Esophagus (tissue), 2 donors: Measurements from ENCODE around the gene SEC16A. TPM values are rescaled to one million over a fixed set of nuclear protein-coding genes. Genes with fewer than 3 reads are reported as not detected.

Experiments used
- H3K27ac ChIP-seq, 2 donors: one replicate each; pipeline ENCODE4 v1.5.1; 2013; ENCODE audit warnings: low read depth in 2 of 2, mild to moderate bottlenecking in 2 of 2, inconsistent platforms in 1 of 2, low read length in 1 of 2, moderate library complexity in 1 of 2
- H3K27me3 ChIP-seq, 2 donors: one replicate each; pipeline ENCODE4 v1.6.1; 2013; ENCODE audit warnings: low read length in 2 of 2, control low read depth in 1 of 2, mild to moderate bottlenecking in 1 of 2; ENCODE audit not compliant: insufficient read depth in 2 of 2, control insufficient read depth in 1 of 2
- H3K36me3 ChIP-seq, 2 donors: one replicate each; pipeline ENCODE4 v1.6.1; 2013; ENCODE audit warnings: low read length in 1 of 2; ENCODE audit not compliant: control insufficient read depth in 2 of 2, insufficient read depth in 2 of 2
- H3K4me1 ChIP-seq, 2 donors: one replicate each; pipeline ENCODE4 v1.6.1; 2013; ENCODE audit warnings: low read length in 1 of 2; ENCODE audit not compliant: control insufficient read depth in 2 of 2, insufficient read depth in 2 of 2
- H3K4me3 ChIP-seq, 2 donors: one replicate each; pipeline ENCODE4 v1.5.1; 2013; ENCODE audit warnings: low read length in 2 of 2, mild to moderate bottlenecking in 2 of 2, low read depth in 1 of 2, moderate library complexity in 1 of 2
- H3K9me3 ChIP-seq, 2 donors: one replicate each; pipeline ENCODE4 v1.6.1; 2013; ENCODE audit warnings: mild to moderate bottlenecking in 2 of 2, low read depth in 1 of 2, low read length in 1 of 2, moderate library complexity in 1 of 2; ENCODE audit not compliant: control insufficient read depth in 2 of 2, insufficient read depth in 1 of 2
- WGBS, 2 donors: extraction: QIAGEN DNeasy Blood & Tissue Kit; methylation state at CpG; one replicate each; pipeline ENCODE4 v1.1.7; 2013; 5-methylcytosine and 5-hydroxymethylcytosine counted together
- polyA plus RNA-seq, 2 donors: library from polyadenylated mRNA; stranded (reverse); fragments of 200-250 nt; gene quantifications; one replicate each; pipeline ENCODE4 v1.2.3, GENCODE V29; 2013
- donor health status: healthy with polysubstance abuse.
- donor health status: Bipolar disorder and iron deficiency.

The SEC16A gene
- polyA plus RNA-seq, 2 donors, result 24.3 to 32.9 TPM

DNA sequence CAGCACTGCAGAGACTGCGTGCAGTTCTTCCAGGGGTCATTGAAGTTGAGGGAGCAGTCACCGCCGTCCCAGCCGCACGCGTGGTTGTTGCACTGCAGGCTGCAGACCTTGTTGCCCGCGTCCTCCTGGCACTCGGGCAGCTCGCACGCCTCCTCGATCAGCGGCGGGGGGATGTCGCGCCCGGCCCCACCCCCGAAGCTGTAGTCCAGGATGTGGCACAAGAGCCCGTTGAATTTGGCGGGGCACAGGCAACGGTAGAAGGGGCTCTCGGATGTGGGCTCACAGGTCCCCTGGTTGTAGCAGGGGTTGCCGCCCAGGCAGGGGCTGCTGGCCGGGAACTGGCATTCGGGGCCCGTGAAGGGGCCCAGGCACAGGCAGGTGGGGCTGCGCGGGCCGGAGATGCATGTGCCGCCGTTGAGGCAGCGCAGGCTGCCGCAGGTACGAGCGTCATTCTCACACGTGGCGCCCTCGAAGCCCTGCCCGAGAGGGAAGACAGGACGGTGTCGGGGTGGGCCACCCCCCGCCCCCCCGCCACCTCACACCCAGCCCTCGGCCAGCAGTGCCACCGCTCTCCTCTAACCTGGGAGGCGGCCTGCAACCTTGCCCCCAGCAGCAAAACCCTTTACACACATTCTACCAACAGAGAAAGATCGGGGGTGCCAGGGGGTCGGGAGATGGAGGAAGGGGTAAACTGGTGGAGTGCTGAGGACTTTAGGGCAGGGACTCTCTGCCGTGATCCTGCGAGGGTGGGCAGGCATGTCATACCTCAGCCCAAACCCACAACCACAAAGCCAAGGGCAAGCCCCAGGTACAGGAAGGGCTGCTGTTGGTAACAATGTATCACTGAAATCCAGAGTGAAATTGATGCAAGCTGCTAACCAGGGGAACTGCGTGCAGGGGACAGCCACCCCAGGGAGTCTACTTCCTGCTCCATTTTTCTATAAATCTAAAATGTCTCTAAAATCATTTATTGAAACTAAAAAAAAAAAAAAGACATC is 22.9 kb upstream of the SEC16A start:
- 92 to 93% methylated on average over 44 to 51 of the region's 51 CpGs for WGBS, 2 donors
- H3K4me1 ChIP-seq, result no peaks in the 10 kb centered on the region
- no peak overlapping the region for H3K27ac ChIP-seq
- H3K27me3 ChIP-seq, result no peaks in the 10 kb centered on the region
- peaks cover 26 to 90% of the 10 kb centered on the region in 2 donors for H3K36me3 ChIP-seq
- H3K4me3 ChIP-seq, result no peak overlapping the region
- peaks cover 0 to 6% of the 10 kb centered on the region in 2 donors for H3K9me3 ChIP-seq

DNA sequence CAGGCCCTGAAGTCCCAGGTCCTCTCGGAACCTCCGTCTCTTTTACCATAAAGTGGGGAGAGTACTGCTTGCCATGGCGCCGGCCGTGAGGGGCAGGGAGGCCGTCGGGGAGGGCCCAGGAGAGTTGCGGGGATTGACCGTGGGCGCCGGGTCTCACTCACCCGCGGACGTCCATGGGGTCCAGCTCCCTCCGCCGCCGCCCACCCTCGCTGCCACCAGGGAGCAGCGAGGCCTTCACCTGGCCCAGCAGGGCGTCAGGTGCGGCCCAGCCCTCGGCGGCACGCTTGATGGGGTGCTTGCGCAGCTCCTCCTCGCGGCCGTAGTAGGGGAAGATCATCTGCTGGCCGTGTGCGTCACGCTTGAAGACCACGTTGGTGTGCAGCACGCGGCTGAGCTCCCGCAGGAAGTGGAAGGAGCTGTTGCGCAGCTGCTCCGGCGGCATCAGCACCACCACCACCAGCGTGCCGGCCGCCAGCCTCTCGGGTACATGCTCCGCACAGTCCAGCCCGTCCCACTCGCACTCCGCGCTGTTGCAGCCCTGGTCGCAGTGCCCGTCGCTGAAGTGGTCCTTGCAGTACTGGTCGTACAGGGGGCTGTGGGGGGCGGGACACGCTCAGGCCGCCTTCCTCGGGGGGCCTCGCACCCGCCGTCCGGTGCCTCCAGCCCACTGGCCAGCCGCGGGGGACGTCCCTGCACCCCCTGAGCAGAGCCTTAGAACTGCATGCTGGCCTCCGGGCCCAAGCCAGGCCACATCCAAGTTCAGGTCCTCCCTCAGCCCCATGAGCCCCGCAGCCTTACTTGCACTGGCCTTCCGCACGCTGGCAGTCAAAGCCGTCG is 21.9 kb upstream of the SEC16A start:
- H3K27me3 ChIP-seq, result no peaks in the 10 kb centered on the region
- H3K27ac ChIP-seq, result no peak overlapping the region
- H3K9me3 ChIP-seq, result peaks cover 0 to 6% of the 10 kb centered on the region in 2 donors
- no peaks in the 10 kb centered on the region for H3K4me1 ChIP-seq
- peaks cover 28 to 90% of the 10 kb centered on the region in 2 donors for H3K36me3 ChIP-seq
- no peak overlapping the region for H3K4me3 ChIP-seq
- 95 to 97% methylated on average over 65 to 68 of the region's 68 CpGs for WGBS, 2 donors

DNA sequence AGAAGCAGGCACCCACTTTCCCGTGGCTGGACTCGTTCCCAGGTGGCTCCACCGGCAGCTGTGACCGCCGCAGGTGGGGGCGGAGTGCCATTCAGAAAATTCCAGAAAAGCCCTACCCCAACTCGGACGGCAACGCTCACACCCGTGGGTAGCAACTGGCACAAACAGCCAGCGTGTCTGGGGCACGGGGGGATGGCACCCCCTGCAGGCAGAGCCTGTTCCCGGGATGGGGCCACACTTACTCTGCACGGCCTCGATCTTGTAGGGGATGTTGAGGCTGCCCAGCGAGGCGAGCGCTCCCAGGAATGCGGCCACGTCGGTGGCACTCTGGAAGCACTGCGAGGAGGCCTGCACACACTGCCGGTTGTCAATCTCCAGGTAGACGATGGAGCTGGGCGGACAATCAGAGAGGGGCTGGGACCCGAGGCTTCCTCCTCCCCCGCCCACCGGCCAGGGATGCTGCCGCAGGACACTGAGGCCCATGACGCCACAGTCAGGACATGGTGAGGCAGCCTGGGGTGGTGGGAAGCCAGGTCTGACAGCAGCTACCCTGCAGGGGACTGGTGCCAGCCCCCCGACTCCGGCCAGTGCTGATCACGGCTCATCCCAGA is 20.2 kb upstream of the SEC16A start:
- no peak overlapping the region for H3K27ac ChIP-seq
- no peaks in the 10 kb centered on the region for H3K4me1 ChIP-seq
- peaks cover 28 to 90% of the 10 kb centered on the region in 2 donors for H3K36me3 ChIP-seq
- peaks cover 0 to 6% of the 10 kb centered on the region in 2 donors for H3K9me3 ChIP-seq
- H3K4me3 ChIP-seq, result no peak overlapping the region
- H3K27me3 ChIP-seq, result no peaks in the 10 kb centered on the region
- WGBS, 2 donors, result 80 to 87% methylated on average over 33 of the region's 33 CpGs

DNA sequence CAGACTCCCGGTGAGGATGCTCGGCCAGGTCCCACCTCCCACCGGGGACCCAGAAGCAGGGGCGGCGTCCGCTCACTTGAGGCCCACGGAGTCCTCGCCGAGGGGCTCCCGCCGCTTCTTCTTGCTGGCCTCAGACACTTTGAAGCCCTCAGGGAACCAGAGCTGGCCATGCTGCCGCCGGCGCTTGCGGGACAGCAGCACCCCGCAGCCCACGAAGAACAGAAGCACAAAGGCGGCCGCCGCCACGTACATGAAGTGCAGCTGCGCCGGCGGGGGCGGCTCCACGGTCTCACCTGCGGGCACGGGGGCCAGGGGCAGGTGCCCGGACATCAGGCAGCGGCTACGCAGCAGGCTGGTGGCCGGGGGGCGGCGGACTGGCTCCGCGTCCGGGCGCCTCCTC is 19.4 kb upstream of the SEC16A start:
- Histone ChIP-seq H3K9me3 (peaks cover 0 to 6% of the 10 kb centered on the region in 2 donors), H3K4me1 (no peaks in the 10 kb centered on the region), H3K4me3 (no peak overlapping the region), H3K36me3 (peaks cover 27 to 88% of the 10 kb centered on the region in 2 donors), H3K27me3 (no peaks in the 10 kb centered on the region), H3K27ac (no peak overlapping the region)
- 95% methylated on average over 25 to 38 of the region's 38 CpGs for WGBS, 2 donors

DNA sequence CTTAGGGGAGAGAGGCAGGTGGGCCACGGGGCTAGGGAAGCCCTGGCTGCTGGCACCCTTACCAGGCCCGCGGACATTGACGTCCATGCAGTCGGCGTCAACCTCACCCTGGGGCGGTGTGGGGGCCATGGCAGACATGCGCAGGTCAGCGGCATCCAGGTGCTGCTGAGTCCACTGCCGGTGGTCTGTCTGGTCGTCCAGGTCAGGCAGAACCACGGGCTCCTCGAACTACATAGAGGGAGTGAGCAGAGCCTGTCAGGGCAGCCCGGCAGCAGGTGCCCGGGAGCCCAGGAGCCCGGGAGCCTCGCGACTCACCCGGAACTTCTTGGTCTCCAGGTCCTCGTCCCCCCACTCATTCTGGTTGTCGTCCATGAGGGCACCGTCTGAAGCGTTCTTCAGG is 18.8 kb upstream of the SEC16A start:
- Histone ChIP-seq H3K4me3 (no peak overlapping the region), H3K27ac (no peak overlapping the region), H3K4me1 (no peaks in the 10 kb centered on the region), H3K36me3 (peaks cover 29 to 88% of the 10 kb centered on the region in 2 donors), H3K9me3 (peaks cover 0 to 4% of the 10 kb centered on the region in 2 donors), H3K27me3 (no peaks in the 10 kb centered on the region)
- 89 to 92% methylated on average over 23 of the region's 23 CpGs for WGBS, 2 donors

DNA sequence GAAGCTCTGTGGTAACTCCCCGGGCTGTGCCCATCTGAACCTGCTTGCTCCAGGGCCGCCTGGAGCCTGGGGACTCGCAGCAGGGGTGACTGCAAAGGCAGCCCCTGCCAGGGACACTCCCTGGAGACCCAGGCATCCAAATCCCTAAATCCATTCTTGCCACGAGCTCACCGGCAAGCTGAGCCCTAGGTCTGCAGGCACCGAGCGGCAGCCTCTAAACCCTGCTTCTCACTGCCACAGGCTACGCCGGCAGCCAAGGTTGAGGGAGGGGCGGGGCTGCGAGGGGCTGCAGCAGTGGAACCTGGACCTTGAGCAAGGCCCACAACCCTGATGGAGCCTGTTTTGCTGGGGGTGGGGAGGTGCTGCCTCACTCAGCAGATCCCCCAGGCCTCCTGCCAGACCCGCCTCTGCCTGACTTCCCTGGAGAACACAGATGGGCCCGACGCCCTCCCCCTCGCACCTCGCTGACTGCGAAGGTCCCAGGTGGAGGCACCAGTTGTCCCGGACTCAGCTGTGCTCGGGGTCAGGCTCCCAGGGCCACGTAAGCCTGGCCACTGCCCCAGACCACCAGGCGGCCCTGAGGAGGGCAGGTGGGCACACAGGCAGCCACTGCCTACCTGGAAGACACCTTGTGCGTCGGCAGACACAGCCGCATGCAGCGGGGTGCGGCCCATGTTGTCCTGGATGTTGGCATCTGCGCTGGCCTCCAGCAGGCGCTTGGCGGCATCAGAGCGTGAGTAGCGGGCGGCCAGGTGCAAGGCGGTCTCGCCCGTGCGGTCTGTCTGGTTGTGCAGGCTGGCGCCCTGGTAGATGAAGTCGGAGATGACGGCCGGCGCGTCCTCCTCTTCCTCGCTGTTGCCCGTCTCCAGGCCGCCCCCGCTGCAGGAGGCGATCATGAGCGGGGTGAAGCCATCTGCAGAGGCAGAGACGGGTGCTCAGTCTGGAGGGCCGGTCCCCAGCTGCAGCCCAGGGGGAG is 17.4 kb upstream of the SEC16A start:
- no peaks in the 10 kb centered on the region for H3K27me3 ChIP-seq
- peaks cover 34 to 83% of the 10 kb centered on the region in 2 donors for H3K36me3 ChIP-seq
- WGBS, 2 donors, result 87 to 93% methylated on average over 46 to 50 of the region's 50 CpGs

DNA sequence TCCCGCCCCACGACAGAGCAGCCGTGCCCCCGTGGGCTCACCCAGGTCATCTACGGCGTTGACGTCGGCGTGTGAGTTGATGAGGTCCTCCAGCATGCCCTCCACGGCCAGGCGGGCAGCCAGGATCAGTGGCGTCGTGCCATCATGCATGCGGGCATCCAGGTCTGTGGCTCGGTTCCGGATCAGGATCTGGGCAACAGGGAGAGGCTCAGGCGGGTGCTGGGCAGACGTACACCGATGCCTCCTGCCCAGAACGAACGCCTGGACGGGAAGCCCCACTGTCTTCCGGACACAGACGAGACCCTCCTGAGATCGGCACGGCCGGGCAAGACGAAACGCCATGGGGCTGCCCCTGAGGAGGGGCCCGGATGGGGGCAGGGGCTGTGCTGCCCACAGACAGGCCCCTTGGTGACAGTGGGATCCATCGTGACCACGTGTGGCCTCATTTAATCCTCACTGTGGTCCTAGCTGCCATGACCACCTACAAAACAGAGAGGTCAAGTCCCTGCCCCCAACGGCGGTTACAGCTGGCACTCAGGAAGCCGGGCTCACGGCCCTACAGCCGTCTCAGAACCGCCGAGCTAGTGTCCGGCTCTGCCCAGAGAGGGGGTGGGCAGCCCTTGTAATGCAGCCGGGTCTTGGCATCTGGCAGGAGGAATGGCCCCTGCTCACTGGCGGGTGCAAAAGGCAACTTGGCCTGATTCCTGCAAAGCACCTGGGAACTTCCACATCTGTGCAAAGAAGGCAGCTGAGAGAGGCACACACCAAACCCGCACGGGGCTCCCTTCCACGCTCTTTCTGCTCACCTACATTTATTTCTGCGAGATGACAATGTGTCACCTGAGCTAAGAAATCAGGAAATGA is 16.5 kb upstream of the SEC16A start:
- 83 to 90% methylated on average over 46 of the region's 46 CpGs for WGBS, 2 donors
- H3K4me1 ChIP-seq, result no peaks in the 10 kb centered on the region
- H3K36me3 ChIP-seq, result peaks cover 34 to 78% of the 10 kb centered on the region in 2 donors

More for the DNA sequence above, 17.4 kb upstream of the SEC16A start:
- Histone ChIP-seq H3K27ac (no peak overlapping the region), H3K4me1 (no peaks in the 10 kb centered on the region), H3K4me3 (no peak overlapping the region), H3K9me3 (peaks cover 0 to 3% of the 10 kb centered on the region in 2 donors)

More for the DNA sequence above, 16.5 kb upstream of the SEC16A start:
- Histone ChIP-seq H3K27me3 (no peaks in the 10 kb centered on the region), H3K4me3 (no peak overlapping the region), H3K27ac (no peak overlapping the region), H3K9me3 (no peaks in the 10 kb centered on the region)
